ENCODE data around the gene LRMDA.
A peak's percentile ranks its signal among the peaks of the same experiment; 100 is the strongest.
"Not testable (repeated sequence)": the region's sequence is repeated elsewhere in the genome, so short reads cannot be mapped to it uniquely, and the experiment has no call there.

The LRMDA gene

GRCh38 chr10:76114581-76115001, 683.2 kb downstream of the LRMDA start:
- no peak for DNase-seq (ENCODE audit: low spot score)

- DNase-seq (ENCODE audit: low spot score) = no peak
Measured at GRCh38 chr10:76115131-76115470, 683.7 kb downstream of the LRMDA start.

- peak; percentile 77 for DNase-seq (ENCODE audit: low spot score)
Measured at GRCh38 chr10:76115471-76116155, 684.2 kb downstream of the LRMDA start.

GRCh38 chr10:76116523-76116922, 685.1 kb downstream of the LRMDA start:
- DNase-seq (ENCODE audit: low spot score) = no peak

- DNase-seq (ENCODE audit: low spot score) = no peak
Measured at GRCh38 chr10:76117949-76118348, 686.5 kb downstream of the LRMDA start.

- no peak for DNase-seq (ENCODE audit: low spot score)
Measured at GRCh38 chr10:76119036-76119435, 687.6 kb downstream of the LRMDA start.

GRCh38 chr10:76119515-76119914, 688.1 kb downstream of the LRMDA start:
- no peak for DNase-seq (ENCODE audit: low spot score)

GRCh38 chr10:76122056-76122455, 690.6 kb downstream of the LRMDA start:
- no peak for DNase-seq (ENCODE audit: low spot score)

GRCh38 chr10:76124280-76124679, 692.9 kb downstream of the LRMDA start:
- DNase-seq (ENCODE audit: low spot score) = no peak

- no peak for DNase-seq (ENCODE audit: low spot score)
Measured at GRCh38 chr10:76125900-76126299, 694.5 kb downstream of the LRMDA start.

- no peak for DNase-seq (ENCODE audit: low spot score)
Measured at GRCh38 chr10:76126607-76127527, 695.4 kb downstream of the LRMDA start.

- no peak for DNase-seq (ENCODE audit: low spot score)
Measured at GRCh38 chr10:76127984-76128589, 696.7 kb downstream of the LRMDA start.

- DNase-seq (ENCODE audit: low spot score) = no peak
Measured at GRCh38 chr10:76129213-76129612, 697.8 kb downstream of the LRMDA start.

- no peak for DNase-seq (ENCODE audit: low spot score)
Measured at GRCh38 chr10:76130892-76131291, 699.5 kb downstream of the LRMDA start.

GRCh38 chr10:76133597-76134255, 702.3 kb downstream of the LRMDA start:
- peak; percentile 75 for DNase-seq (ENCODE audit: low spot score)

- no peak for DNase-seq (ENCODE audit: low spot score)
Measured at GRCh38 chr10:76136961-76137360, 705.5 kb downstream of the LRMDA start.

- DNase-seq (ENCODE audit: low spot score) = no peak
Measured at GRCh38 chr10:76138286-76138685, 706.9 kb downstream of the LRMDA start.

GRCh38 chr10:76138906-76139305, 707.5 kb downstream of the LRMDA start:
- no peak for DNase-seq (ENCODE audit: low spot score)

- DNase-seq (ENCODE audit: low spot score) = no peak
Measured at GRCh38 chr10:76139431-76139830, 708.0 kb downstream of the LRMDA start.

GRCh38 chr10:76141376-76141775, 710.0 kb downstream of the LRMDA start:
- DNase-seq (ENCODE audit: low spot score) = no peak

GRCh38 chr10:76148217-76148616, 716.8 kb downstream of the LRMDA start:
- DNase-seq (ENCODE audit: low spot score) = not testable (repeated sequence)

GRCh38 chr10:76149182-76149581, 717.8 kb downstream of the LRMDA start:
- no peak for DNase-seq (ENCODE audit: low spot score)
